GM19324 (cell line): ENCODE data around the gene IKBKE.

ENCODE experiments used
- ATAC-seq: cut with Tn5 transposase; IDR thresholded peaks from one replicate; pipeline ENCODE4 v1.9.1; 2021; ENCODE audit warnings: mild to moderate bottlenecking, moderate library complexity; ENCODE audit not compliant: unreplicated experiment, low FRiP score

IKBKE gene

DNA sequence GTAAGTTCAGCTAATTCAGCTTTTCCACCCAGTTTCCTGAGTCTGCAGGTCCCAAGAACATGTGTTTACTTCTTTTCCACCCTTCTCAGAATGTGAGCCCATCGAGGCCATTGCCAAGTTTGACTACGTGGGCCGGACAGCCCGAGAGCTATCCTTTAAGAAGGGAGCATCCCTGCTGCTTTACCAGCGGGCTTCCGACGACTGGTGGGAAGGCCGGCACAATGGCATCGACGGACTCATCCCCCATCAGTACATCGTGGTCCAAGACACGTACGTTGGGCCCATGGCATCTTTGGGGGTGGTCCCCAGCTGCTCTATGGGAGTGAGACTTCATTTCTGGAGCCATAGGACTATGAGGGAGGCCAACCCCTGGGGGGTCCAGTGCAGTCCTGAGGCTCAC lies 17.2 kb upstream of the IKBKE start:
- no peak for ATAC-seq

DNA sequence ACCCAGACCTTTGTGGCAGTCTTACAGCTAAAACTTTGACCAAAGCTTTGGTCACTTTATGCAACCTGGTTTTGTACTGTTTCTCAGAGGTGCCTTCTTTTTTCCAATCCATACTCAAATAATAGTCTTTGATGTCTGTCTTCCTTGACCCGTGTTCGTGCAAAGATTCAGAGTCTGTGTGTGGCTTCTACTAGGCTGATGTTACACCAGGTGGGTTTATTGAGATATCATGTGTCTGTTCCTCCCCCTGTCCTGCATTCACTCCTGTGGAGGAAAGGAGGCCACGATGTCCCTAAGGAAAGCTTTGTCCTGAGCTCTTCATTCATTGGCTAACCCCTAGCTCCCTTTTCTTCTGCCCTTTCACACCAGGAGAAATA lies 15.0 kb upstream of the IKBKE start:
- no peak for ATAC-seq

DNA sequence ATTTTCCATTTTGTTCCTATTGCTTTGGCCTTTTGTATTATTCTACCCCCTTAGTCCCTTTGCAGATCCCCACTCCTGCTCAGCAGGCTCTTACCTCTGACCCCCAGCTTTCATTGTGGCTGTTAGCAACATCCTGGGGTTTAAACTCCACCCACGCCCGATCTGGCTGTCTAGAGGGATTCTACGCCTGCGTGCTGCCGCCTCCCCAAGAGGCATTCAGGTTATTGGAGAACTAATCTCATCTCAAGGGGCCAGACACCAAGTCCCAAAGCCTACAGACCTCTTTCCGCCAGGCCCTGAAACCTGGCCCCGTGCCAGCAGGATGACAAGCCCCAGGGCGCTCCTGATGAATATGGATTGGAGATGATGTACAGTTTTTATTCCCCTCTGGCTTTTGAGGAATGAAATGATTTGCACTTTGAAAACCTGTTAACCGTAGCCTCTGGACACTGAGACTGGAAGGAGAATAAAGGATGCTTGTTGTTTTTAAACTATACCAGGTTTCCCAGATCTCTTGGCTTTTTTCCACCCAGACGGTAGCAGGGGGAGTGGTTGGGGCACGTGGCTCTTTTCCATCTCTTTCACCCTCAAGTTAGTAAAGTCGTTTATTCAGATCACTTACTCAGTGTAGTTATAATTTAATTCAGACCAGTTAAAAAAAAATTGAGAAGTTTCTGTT lies 14.5 kb upstream of the IKBKE start:
- ATAC-seq, result no peak

DNA sequence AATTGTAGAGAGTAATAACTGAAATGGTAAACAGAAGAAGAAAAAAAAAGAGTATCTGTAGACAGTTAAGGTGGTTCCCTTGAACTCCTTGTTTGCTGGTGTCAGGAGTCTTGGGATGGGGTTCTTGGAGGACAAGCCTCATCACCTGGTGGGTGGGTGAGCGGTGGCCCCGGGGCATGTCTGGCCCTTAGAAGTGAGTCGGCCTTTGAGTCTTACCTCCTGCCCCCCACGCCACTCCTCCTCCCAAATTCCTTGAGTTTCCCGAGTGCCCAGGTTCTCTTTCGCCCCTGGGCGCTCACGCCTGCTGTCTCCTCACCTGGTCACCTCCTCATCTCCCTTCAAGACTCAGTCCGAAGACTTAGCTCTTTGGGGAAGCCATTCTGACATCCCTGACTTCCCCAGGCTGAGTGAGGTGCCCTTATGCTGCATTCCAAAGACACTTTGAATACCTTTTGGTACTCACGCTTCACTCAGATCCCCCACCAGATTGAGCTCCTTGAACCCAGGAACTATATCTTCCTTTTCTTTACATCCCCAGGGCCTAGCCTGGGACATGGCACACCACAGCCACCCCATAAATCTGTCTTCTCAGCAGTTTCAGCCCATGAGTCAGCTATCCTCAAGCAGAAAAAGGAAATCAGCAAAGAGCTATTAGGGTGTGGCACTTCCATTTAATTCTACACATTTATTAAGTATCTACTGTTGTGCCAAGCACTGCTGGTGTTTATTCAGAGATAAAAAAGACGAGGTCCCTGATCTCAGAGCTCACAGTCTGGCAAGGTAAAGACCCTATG lies 13.5 kb upstream of the IKBKE start:
- no peak for ATAC-seq

DNA sequence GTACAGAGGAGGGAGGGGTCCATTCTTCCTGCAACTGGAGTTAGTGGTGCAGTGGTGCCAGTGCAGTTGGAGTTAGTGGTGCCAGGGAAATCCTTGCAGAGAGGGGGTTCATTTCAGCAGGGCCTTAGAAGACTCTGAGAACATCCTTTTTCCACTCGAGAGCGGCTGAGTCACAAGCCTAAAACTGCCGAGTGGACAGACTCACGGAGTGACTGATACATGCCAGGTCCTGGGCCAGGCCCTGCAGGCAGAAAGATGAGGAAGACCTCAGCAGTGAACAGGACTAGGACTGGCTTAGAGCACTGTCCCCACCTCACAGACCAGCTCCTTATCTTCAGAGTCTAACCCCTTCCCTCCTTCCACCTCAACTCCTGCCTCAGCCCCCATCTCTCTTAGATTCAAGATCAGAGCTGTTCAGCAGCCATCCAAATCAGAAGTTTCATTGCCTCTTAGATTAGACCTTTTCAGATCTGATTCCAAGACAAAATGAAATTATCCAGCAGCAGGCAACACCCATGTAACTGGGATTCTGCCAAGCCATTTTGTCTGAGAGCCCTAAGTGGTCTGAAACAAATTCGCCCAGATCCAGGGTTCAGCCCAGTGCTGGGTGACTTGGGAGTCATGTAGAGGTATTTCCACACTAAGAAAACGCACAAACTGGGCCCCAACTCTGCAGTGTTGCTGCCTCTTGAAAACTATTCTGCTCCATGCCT lies 12.7 kb upstream of the IKBKE start:
- no peak for ATAC-seq

DNA sequence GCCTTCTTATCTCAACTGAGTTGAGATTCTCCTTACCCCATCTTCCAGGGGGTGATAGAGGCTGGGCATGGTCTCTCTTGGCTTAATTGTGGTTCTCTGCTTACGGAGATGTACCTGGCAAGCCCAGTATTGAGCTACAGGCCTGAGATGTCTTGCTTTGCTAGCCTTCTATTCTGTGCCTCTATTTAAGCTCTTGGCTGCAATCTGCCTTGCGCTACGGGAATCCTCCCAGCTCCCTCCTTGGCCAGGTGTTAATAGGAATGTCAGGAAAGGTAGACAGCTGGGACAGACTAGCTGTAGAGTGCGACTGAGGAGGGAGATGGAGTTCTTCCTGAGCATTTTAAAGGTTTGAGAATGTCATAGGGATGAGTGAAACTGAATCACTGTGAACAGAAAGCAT lies 10.6 kb upstream of the IKBKE start:
- ATAC-seq, result no peak

DNA sequence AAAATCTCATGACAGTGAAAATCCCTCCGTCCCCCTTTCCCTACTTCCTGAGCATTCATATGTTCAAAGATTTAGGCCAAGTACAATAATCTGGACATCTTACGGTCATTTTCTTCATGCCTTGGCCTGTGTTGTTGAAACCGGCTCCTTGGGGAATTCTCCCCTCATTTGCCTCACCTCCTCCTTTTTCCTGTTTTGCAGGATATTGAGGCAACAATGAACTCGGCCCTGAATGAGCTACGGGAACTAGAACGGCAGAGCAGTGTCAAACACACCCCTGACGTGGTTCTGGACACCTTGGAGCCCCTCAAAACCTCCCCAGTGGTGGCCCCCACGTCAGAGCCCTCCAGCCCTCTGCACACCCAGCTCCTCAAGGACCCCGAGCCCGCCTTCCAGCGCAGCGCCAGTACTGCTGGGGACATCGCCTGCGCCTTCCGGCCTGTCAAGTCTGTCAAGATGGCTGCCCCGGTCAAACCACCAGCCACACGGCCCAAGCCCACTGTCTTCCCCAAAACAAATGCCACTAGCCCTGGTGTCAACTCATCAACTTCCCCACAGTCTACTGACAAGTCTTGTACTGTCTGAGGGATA lies 9.3 kb upstream of the IKBKE start:
- ATAC-seq, result no peak

DNA sequence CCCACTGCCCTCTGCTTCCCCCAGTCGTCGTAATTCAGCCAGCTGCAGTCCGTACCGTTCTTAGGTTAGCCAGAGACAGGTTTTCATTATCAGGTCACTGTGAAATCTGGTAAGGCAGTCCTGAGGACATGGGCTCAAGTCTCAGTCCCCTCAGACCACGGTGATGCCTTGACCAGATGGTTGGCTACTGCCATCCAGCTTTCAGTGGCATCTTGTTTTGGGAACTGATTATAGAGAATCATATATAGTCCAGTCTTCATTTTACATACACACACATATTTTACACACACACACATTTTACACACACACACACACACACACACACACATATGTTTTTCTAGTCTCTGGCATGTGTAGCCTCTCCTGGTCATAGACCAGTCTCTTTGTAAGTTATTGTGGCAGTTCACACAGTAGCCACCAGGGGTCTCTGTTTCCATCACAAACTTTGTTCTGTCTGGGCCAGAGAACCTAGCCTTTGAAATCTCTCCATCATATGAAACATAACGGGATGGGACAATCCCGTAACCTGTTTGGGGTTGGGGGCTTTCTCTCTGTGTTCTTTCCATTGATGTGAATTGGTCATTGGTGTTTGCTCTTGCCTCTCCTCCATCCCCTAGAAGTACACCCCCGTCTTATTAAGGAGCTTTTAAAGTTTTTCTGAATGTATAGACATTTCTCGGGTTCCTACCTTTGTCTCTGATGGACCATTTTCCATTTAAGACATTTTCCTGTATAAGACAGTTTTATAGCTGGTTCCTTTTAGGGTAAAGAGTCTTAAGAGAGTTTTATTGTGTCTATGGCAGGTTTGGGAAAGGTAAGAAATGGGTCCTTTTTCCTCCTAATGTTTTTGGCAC lies 8.4 kb upstream of the IKBKE start:
- ATAC-seq, result no peak

DNA sequence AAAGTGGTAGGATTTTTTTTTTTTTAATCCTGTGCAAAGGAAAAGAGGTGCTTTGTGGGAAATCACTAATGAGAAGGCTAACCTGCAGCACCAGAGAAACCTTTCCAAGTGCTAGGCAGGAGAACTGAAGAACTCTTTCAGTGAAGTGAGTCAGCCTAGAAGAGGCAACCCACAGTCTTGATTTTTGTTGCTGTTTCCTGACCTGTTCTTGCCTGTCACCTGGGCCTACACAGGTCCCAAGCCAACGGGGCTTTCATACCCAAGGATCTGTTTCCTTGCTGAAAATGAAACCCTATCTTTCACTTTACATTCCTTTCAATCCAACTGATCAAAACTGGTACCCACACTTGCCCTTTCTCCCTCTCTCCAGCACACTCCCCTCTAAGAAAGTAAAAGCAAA lies 7.1 kb upstream of the IKBKE start:
- no peak for ATAC-seq

DNA sequence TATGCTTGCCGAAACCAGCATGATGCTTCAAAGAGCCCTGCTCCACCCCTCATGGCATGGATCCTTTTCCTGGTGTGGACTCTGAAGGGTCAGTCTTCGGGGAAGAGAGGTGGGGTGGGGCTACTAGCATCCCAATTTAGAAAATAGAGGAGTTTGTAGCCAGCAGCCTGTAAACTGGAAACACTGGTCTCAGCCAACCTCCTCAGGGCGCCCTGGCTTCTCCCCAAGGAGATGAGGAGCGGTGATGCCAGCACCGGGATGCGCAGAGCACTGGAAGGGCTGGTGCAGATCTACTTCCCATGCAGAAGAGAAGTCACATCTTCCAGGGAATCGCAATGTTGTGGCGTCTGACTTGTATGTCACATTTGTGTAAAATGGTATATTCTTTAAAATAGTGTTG lies 6.4 kb upstream of the IKBKE start:
- ATAC-seq, result no peak

DNA sequence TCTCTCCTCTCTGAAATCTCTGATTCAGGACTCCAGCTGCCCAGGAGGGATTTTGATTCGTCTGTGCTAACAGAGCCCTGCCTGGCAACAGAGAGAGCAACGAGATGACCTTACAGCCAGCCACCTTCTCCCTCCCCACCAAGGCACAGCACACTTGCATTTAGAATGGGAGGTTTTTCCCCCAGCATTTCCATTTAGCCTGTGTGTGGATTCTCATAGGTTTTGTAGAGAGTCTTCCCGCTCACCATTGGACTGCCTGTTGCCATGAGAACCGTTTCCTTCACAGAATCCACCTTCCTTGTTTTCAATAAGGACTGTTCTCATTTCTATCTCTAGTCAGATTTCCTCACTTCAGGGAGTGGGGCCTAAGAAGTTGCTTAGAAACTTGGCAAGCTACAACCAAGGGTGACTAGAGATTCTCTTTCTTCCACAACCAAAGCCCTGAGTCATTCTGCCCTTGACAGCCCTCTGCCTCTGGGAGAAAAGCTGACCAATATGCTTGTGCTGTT lies 5.8 kb upstream of the IKBKE start:
- no peak for ATAC-seq

DNA sequence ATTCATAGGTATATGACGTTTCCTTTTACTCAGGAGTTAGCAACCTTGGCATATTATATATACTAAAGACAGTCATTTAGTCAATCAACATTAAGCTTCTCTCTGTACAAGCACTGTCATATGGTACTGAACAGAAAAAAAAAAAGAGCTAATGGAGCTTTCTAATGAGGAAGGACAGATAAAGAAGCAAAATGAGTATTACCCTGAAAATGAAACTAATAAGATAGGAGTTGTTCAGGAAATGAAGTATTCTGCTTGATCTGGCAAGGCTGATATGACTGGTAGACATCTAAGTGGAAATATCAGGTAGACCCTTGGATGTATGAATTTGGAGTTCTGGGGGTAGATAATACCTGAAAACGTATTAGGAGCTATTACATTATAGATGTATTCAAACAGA lies 4.3 kb upstream of the IKBKE start:
- no peak for ATAC-seq

DNA sequence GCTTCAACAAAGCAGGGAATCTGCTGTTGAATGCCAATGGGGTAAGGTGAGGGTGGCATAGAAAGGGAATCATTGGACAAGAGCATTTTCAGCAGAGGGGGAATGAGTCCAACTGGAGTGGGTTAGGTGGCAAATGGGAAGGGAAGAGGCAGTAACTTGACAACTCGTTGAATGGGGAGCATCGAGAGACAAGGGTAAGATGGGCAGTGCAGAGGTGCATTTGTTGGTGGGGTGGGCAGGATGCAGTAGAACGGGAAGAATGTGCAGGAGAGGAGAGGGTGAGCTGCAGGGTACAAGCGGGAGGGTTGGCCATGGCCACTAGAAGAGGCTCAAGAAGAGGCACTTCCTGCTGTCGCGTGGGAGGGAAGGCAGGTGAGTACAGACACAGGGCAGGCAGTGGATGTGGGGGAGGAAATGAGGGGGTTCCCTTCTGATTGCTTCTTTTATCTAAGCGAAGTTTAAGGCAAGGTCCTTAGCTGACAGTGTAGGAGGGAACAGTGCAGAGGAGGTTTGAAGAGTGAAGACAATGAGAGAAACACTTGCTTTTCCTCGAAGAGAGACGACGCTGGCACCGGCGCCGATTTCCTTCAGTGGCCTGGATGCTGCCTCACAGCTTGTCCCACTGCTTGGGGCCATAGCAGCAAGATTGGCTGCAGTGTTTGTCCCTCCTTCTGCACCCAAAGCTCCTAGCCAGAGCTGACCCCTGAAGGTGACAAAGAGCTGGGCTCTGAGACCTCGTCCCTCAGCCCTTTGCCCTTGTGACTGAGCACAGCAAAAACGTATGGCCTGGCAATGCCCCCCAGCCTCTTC lies 3.2 kb upstream of the IKBKE start:
- no peak for ATAC-seq

DNA sequence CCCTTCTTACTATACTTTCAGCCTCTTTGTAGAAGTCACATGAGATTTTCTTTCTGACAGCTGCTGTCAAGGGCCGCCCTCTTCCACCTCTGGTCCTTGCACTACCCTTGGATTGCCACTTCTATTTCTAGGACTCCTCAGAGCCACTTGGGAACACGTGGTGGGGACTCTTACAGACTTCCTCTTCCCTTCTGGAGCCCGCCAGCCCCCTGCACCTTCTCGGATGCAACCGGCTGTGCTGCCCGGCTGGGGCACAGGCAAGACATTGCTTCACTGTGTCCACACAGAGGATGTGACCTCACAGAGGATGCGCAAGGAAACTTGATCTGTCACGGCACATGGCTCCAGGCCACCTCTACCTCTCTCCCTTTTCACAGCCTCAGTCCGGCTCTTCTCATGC lies 2.4 kb upstream of the IKBKE start:
- ATAC-seq, result no peak

DNA sequence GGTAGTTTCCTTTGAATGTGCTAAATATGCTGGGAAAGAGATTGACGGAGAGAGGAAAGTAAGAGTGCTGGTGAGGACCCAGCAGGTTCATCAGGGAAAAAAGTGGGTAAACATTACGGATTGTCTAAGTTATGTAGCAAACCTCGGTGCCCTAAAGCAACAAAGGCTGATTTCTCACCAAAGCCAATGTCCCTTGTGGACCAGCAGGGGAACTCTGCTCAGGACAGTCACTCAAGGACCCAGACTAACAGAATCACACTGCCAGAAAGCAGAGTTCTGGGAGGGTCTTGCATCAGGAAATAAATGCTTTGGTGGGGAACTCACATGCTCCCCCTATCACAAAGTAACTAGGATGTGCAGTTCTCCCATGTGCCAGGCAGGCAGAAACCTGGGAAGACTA lies 1.7 kb upstream of the IKBKE start:
- no peak for ATAC-seq

DNA sequence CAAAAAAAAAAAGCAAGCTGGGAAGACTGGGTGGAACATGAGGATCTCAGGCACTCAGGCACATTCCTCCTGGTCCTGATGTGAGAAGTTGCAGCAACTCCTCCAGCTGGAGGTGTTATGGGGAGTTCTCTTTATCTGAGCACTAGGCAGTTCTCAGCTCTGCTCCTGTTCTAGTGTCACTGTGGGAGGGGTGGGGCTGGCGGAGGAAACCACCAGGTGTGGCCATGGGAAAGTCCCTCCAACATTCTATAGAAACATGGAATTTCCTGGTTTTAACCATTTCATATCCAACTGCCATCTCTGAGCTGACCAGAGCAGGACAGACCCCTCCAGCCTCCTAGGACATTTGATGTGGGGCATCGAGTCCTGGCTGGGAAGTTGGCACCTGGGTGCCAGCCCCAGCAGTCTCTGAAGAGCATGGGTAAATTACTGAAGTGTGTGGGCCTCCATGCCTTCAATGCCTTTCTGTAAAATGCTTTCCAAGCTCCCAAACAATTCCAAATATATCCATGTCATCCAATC lies 804 bp upstream of the IKBKE start:
- no peak for ATAC-seq

DNA sequence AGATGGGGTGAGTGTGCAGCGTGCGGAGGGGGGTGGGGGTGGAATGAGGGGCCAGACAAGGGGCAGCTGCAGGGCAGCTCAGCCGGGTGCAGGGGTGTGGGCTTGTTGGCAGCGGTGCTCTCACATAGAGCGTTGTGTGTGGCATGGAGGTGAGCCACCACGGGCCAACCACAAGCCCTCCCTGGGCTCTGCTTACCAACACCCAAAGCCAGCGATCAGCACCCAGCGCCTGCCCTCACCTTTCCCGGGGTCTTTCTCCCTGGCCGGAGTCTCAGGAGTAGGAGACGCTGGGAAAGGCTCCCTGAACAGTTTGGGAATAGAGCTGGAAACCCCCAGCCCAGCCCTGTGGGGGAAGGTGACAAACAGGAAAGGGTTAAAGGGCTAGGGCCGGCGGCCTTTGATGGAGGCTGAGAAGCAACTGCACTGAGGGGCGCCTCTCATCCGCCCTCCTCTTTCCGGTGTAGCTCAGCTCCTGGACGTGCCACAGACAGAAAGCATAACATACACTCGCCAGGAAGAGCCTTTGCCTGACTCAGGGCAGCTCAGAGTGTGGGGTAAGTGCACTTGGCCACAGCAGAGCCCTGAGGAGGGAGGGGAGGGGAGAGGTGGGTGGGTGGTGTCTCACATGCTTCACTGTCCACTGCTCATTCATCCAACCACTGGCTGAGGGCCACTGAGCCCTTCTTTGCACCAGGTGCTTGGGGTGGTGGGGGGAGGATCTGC lies 577 bp downstream of the IKBKE start:
- ATAC-seq, result peak; percentile 21

DNA sequence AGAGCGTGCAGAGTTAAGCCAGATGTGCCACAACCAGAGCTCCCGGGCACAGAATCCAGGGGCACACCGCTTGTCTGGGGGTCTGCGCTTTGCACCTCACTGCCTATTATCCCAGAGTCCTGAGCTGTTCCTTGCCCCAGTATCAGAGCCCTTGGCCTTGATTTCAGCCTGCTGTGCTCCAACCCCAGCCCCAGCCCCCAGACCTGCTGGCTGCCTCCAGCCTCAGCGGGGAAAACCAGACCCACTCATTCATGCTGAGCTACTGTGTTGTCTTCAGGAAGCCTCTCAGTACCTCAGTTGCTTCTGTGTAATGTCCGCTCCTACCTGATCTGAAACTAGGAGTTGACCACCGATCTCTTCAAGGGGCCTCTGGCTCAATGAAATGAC lies 1.1 kb downstream of the IKBKE start:
- no peak for ATAC-seq

DNA sequence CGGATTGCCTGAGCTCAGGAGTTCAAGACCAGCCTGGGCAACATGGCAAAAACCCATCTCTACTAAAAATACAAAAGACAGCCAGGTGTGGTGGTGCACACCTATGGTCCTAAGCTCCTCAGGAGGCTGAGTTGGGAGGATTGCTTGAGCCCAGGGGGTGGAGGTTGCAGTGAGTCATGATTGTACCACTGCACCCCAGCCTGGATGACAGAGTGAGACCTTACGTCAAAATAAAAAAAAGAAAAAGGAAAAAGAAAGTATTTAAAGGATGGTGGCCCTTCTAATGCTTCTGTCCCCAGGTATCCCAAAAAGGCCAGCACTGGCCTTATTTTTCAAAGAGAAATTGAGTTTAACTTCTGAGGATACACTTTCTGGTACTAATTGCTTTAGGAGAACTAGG lies 1.7 kb downstream of the IKBKE start:
- ATAC-seq, result no peak
